ENCODE results near the gene FSCN2. TPM values are rescaled to one million over a fixed set of nuclear protein-coding genes. Genes with fewer than 3 reads are reported as not detected.
"Not testable (repeated sequence)": the region's sequence is repeated elsewhere in the genome, so short reads cannot be mapped to it uniquely, and the experiment has no call there.

Gene FSCN2
- total and polyA plus RNA-seq, 2 donors (not counting 3 experiments of a cell fraction or from before 2014, with no cell fraction given) = 0.32 to 0.71 TPM

DNA sequence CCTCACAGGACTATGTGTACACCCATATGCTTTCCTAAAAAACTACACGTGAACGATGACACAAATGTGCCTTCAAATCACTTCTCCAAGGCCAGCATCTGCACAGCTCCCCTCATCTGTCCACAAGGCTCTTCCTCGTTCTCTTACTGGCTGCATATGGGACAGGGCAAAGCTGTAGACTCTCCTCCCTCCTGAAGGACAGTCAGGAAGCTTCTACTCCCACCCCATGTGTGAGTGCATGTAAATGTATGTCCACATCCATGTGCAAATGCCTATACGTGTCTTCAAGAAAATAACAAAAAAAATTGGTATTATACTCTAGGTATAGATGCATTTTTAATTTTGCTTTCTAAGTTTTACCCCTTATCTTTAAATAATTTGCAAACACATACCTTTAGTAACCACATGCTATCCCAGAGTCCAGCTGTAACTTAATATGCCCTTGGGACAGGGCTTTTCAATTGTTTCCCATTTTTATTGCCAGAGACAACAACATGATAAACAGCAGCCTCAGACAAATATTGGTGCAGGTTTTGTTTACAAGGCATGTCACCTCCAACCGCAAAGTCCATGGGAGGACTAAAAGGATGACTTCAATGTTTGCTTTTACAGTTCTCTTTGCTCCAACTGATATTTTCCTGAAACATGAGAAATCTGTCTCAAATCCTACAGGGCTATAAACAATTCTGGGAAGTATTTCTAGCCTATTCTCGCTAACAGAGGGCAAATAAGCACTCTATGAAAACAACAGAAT, 55.6 kb downstream of the FSCN2 start:
- Histone ChIP-seq H4K20me1 (replicated peaks; ENCODE audit: control insufficient read depth, extremely low read depth, insufficient read depth, low read length) (no peaks in the 10 kb centered on the region), H2AFZ (ENCODE audit: low read depth, low read length) (no peak overlapping the region), H3K9me3 (replicated peaks; ENCODE audit: control insufficient read depth, insufficient read depth, low read length) (no peaks in the 10 kb centered on the region), H3K4me1 (ENCODE audit: control insufficient read depth, extremely low read depth, insufficient read depth, low read length) (peaks cover 21% of the 10 kb centered on the region), H3K9ac (replicated peaks; ENCODE audit: extremely low read depth, insufficient read depth, low read length) (no peak overlapping the region), H3K9me1 (replicated peaks; ENCODE audit: control insufficient read depth, extremely low read depth, insufficient read depth, low read length) (no peaks in the 10 kb centered on the region), H3K4me3 (replicated peaks in 1 of 3; ENCODE audit: insufficient read depth in 1 of 3, low read depth in 1 of 3, low read length in 3 of 3) (no peak overlapping the region), H3K79me2 (ENCODE audit: control insufficient read depth, insufficient read depth, low read length) (peaks cover 20% of the 10 kb centered on the region), H3K4me2 (ENCODE audit: insufficient read depth, low read length) (no peak overlapping the region), H3K36me3 (ENCODE audit: control insufficient read depth in 2 of 2, extremely low read depth in 1 of 2, insufficient read depth in 2 of 2, low read length in 2 of 2) (peaks cover 14 to 38% of the 10 kb centered on the region in 2 experiments), H3K27ac (ENCODE audit: insufficient read depth, low read depth, low read length) (no peak overlapping the region), H3K27me3 (ENCODE audit: control insufficient read depth in 2 of 2, insufficient read depth in 2 of 2, low read length in 2 of 2) (no peaks in the 10 kb centered on the region)
- ChIA-PET POLR2A (no interaction called here), CTCF (interaction anchor here (0.6 to 2.1 kb wide), 3 partner anchors 17 to 32 kb away, joined by 3 to 5 read pairs (median 4); no protein-coding TSS in a partner anchor)
- intact Hi-C loops (cut with micrococcal nuclease) (loop anchor here (2.0 kb wide), 1 partner anchor 17 kb away; no protein-coding TSS in a partner anchor), dilution Hi-C loops (cut with MboI; ENCODE audit: extremely low pct_ligation_motif_present, low sequenced_read_pairs) (no loop called here)
- TF ChIP-seq, protein P1, sequence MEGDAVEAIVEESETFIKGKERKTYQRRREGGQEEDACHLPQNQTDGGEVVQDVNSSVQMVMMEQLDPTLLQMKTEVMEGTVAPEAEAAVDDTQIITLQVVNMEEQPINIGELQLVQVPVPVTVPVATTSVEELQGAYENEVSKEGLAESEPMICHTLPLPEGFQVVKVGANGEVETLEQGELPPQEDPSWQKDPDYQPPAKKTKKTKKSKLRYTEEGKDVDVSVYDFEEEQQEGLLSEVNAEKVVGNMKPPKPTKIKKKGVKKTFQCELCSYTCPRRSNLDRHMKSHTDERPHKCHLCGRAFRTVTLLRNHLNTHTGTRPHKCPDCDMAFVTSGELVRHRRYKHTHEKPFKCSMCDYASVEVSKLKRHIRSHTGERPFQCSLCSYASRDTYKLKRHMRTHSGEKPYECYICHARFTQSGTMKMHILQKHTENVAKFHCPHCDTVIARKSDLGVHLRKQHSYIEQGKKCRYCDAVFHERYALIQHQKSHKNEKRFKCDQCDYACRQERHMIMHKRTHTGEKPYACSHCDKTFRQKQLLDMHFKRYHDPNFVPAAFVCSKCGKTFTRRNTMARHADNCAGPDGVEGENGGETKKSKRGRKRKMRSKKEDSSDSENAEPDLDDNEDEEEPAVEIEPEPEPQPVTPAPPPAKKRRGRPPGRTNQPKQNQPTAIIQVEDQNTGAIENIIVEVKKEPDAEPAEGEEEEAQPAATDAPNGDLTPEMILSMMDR (IDR thresholded peaks at IDR 0.05; ENCODE audit: extremely low read depth in 1 of 2, insufficient read depth in 1 of 2, low read depth in 1 of 2, low read length in 2 of 2) = no peak
- TF ChIP-seq, protein P2, sequence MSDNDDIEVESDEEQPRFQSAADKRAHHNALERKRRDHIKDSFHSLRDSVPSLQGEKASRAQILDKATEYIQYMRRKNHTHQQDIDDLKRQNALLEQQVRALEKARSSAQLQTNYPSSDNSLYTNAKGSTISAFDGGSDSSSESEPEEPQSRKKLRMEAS (IDR thresholded peaks at IDR 0.05; ENCODE audit: insufficient read depth, insufficient read length) = no peak
- TF ChIP-seq GATA2 (IDR thresholded peaks at IDR 0.05; ENCODE audit: insufficient read depth, insufficient read length, low read depth, low read length) = no peak
- TF ChIP-seq MYC (IDR thresholded peaks at IDR 0.05; ENCODE audit: low read depth, low read length) = no peak
- no peak for TF ChIP-seq FOS (IDR thresholded peaks at IDR 0.05; ENCODE audit: borderline replicate concordance, insufficient read depth, low read length)
- no peak for TF ChIP-seq POLR2A (IDR thresholded peaks at IDR 0.05; ENCODE audit: low read depth, low read length)
- no peak for TF ChIP-seq JUN (IDR thresholded peaks at IDR 0.05; ENCODE audit: borderline replicate concordance, insufficient read depth, insufficient read length, low read depth)
- TF ChIP-seq POLR2AphosphoS5 (IDR thresholded peaks at IDR 0.05; ENCODE audit: insufficient read depth, low read depth, low read length) = no peak
- no peak for TF ChIP-seq EZH2 (IDR thresholded peaks at IDR 0.05; ENCODE audit: borderline replicate concordance, low read depth, low read length, severe bottlenecking)
- FAIRE-seq (peak; percentile 75), DNase-seq (ENCODE audit: low read depth, low spot score) (peak; percentile 76)
- BruUV-seq (replicated peaks) = no TSS peak

DNA sequence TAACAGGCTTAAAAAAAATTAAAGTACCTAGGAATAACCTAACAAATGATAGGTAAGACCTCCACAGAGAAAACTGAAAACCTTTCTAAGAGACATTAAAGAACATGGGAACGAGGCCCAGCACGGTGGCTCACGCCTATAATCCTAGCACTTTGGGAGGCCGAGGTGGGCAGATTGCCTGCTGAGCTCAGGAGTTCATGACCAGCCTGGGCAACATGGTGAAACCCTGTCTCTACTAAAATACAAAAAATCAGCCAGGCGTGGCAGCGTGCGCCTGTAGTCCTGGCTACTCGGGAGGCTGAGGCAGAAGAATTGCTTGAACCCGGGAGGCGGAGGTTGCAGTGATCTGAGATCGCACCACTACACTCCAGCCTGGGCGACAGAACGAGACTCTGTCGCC, 56.6 kb downstream of the FSCN2 start:
- H3K9ac ChIP-seq (replicated peaks; ENCODE audit: extremely low read depth, insufficient read depth, low read length); BruUV-seq (replicated peaks); H4K20me1 ChIP-seq (replicated peaks; ENCODE audit: control insufficient read depth, extremely low read depth, insufficient read depth, low read length); H3K27me3 ChIP-seq (ENCODE audit: control insufficient read depth in 2 of 2, insufficient read depth in 2 of 2, low read length in 2 of 2); H3K4me2 ChIP-seq (ENCODE audit: insufficient read depth, low read length); H3K9me1 ChIP-seq (replicated peaks; ENCODE audit: control insufficient read depth, extremely low read depth, insufficient read depth, low read length); DNase-seq (ENCODE audit: low read depth, low spot score); H3K9me3 ChIP-seq (replicated peaks; ENCODE audit: control insufficient read depth, insufficient read depth, low read length); dilution Hi-C loops (cut with MboI; ENCODE audit: extremely low pct_ligation_motif_present, low sequenced_read_pairs); H3K4me3 ChIP-seq (replicated peaks in 1 of 3; ENCODE audit: insufficient read depth in 1 of 3, low read depth in 1 of 3, low read length in 3 of 3); H2AFZ ChIP-seq (ENCODE audit: low read depth, low read length); FAIRE-seq; H3K27ac ChIP-seq (ENCODE audit: insufficient read depth, low read depth, low read length): not testable (repeated sequence)
- ChIA-PET CTCF (interaction anchor here (1.0 kb wide), 1 partner anchor 33 kb away, joined by 4 read pairs; no protein-coding TSS in a partner anchor), POLR2A (interaction anchor here (0.7 kb wide), 1 partner anchor 418 kb away, joined by 5 read pairs; no protein-coding TSS in a partner anchor)
- Histone ChIP-seq H3K4me1 (ENCODE audit: control insufficient read depth, extremely low read depth, insufficient read depth, low read length) (peaks cover 21% of the 10 kb centered on the region), H3K79me2 (ENCODE audit: control insufficient read depth, insufficient read depth, low read length) (peaks cover 16% of the 10 kb centered on the region), H3K36me3 (ENCODE audit: control insufficient read depth in 2 of 2, extremely low read depth in 1 of 2, insufficient read depth in 2 of 2, low read length in 2 of 2) (peaks cover 20 to 43% of the 10 kb centered on the region in 2 experiments)
- intact Hi-C loops (cut with micrococcal nuclease) = loop anchor here (2.0 kb wide), 1 partner anchor 18 kb away; no protein-coding TSS in a partner anchor

All from endothelial cell of umbilical vein (primary cell).